HG02970 (cell line): ENCODE data around the gene OTOP1.
"Not testable (repeated sequence)": the region's sequence is repeated elsewhere in the genome, so short reads cannot be mapped to it uniquely, and the experiment has no call there.

Experiments used
- ATAC-seq: cut with Tn5 transposase; IDR thresholded peaks from one replicate; pipeline ENCODE4 v1.9.1; 2021; ENCODE audit warnings: mild to moderate bottlenecking, moderate library complexity, moderate number of reproducible peaks; ENCODE audit not compliant: unreplicated experiment, low FRiP score

OTOP1 gene

DNA sequence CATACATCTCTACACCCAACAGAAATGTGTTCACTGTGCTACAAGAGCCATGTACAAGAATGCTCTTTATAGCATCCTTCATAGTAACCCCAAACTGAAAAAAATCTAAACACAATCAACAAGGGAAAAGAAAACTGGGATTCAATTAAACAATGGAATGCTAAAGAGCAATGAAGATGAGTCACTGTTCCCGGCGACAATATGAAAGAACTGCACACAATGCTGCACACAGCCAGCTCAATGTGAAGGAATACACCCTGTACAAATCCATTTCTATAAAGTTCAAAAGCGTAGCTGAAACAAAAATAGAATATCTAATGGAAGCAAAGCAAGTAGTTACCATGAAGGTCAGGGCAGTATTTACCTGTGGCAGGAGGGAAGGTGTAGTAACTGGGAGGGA lies 12.8 kb upstream of the OTOP1 start:
- not testable (repeated sequence) for ATAC-seq

DNA sequence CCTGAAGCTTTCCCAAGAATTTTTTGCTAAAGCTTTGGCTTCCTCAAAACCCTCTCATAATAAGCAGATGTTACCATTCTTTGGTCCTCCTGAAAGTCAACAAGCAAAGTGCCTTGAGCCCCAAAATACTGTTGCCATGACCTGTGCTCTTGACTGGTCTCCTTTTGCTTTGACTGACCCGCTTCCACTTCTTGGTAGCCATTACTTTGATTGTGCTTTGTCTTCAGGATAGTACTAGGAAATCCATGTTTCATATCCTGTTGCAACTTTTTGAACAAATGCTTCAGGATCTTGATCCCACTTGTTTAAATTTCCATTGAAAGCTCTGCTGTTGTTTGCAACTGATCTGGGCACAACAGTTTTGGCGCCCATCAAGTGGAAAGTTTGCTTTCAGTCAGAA lies 6.9 kb upstream of the OTOP1 start:
- no peak for ATAC-seq

DNA sequence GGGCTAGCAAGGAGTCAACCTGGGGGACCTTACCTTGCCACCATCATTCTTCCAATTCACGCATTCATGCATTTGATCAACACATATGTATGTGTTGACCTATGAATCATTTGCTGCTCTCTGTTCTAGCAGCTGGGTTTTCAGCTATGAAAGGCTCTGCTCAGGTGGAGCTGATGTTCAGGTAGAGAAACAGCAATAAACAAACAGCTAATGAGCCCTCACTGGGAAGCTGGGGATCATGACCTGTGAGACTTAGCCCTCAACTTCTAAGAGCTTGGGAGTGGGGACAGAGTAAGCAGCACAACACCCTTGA lies 1.6 kb upstream of the OTOP1 start:
- no peak for ATAC-seq

DNA sequence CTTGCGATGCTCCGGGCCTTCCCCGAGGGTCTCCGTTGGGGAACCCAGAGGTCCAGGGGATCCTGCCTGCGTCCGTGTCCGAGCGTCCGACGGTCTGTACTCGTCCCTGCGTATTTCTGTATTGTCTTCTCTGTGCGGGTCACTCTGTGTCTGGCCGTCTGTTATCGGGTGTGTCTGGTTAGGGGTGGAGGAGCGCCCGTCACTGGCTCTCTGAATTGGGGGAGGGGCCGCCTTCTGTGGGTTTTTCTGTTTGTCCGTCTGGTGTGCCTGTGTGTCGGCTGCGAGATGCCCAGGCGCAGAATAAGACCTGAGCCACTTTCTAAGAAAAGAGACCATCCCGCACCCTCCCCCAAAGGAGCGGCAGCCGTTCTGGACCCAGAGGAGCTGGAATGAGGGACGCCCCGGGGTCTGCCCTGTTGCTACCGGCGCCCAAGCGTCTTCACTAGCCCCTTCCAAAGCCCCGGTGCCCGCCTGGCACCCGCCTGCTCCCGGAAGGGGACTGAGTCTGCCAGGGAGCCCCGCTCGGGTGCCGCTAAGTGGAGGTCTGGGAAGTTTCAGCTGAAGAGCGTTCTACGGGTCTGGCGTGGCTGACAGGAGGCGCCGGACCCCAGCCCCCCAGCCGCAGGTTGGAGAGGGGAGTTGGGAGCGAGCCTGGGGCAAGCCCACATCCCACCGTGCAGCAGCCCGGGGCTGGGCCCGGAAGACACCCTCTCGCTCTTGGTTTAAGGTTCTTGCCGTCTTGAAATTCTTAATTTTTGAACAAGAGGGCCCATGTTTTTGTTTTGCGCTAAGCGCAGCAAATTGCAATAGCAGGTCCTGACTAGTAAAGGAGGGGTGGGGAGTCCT lies 1.0 kb upstream of the OTOP1 start:
- no peak for ATAC-seq

DNA sequence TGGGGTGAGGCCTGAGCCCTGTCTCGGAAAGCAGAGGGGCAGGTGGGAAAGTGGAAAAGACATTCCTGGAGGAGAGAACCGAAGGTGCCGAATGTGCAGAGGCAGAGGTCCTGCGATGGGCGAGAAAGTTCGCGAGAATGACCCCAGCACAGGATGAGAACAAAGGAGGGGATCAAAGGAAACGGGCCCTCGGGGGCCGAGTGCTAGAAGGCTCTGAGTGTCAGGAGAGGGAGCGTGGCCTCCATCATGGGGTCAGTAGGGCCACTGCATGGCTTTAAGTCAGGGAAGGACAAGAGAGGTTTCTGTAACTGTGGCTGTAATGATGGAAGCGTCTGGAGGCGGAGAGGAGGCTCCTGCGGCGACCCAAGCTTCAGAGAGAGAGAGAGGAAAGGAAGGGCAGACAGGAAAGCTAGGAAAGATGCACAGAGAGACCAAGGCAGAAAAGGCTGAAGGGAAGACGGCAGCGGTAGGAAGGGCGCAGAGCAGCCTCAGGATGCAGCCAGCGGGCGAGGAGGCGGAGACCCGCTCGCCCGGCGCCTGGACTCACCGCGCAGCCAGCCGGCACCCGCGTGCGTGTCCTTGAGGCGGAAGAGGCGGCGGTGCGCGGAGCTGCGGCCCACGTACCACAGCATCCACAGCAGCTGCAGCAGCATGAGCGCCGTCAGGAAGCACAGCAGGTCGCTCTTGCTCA lies 669 bp downstream of the OTOP1 start:
- ATAC-seq = no peak

DNA sequence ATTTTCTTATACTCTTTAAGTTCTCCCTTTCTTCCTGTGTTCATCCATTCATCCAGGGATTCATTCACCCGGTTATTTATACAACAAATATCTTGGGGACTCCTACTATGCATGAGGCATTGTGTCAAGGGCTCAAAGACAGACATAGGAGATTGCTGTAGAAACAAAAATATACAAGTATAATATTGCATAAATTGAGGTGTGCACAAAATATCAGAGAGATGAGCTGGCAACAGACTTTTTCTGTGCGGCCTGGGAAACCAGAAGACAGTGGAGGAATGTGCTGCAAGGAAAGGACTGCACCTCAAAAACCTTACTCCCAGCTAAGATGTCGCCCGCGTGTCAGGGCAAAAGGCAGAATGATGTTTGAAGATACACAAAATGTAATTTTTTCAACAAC lies 9.6 kb downstream of the OTOP1 start:
- ATAC-seq = no peak

DNA sequence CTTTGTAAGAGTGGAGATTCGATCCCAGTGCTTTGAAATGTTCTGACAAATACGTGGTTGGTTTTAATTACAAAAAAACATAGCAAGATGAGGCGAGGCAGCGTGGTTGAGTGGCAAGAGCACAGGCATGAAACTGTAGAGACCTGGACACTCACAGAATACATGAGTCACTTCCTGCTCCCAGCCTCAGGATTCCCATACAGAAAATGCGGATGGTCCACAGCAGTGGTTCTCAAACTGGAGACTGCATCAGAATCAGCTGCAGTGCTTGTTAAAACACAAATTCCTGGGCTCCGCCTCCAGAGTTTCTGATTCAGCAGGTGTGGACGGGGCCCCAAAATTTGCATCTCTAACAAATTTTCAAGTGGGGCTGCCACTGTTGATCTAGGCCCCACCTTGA lies 10.1 kb downstream of the OTOP1 start:
- no peak for ATAC-seq

DNA sequence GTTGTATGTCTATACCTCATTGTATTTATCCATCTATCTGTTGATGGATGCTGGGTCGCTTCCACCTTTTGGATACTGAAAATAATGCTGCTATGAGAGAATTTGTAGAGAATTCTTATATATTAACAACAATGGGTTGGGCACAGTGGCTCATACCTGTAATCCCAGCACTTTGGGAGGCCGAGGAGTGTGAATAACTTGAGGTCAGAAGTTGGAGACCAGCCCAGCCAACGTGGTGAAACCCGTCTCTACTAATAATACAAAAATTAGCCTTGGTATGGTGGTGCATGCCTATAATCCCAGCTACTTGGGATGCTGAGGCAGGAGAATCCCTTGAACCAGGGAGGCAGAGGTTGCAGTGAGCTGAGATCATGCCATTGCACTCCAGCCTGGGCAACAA lies 13.1 kb downstream of the OTOP1 start:
- not testable (repeated sequence) for ATAC-seq

DNA sequence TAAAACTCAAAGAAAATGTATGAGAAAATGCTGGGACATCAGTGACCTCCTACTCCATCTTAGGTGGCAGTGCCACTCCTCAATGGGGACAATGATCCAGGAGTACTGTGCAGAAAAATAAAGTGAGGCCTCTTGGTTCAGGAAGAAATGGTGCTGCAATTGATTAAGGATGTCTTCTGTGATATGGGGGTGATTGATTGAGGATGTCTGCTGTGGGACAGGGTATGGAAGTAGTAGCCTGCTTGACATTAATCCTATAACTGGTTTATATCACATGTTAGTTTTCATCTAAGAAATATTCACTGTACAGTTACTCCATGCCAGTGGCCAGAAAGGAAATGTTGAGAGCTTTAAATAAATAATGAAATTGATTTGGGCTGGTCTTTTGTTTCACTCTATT lies 20.5 kb downstream of the OTOP1 start:
- no peak for ATAC-seq

DNA sequence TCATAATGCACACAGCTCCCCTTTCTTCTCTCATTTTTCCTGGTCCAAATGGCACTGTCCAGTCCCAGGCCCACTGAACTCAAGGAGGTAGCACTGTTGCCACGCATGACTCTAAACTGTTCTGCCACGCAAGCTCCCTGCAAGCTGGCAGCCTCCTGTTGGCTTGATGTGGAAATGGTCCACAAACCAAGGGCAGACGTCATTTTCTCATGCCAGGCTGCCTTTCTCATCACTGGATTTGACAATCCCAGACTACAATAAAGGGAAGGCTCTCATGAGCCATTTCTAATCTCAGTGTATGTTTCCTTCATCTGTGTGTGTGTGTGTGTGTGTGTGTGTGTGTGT lies 22.4 kb downstream of the OTOP1 start:
- ATAC-seq = no peak

DNA sequence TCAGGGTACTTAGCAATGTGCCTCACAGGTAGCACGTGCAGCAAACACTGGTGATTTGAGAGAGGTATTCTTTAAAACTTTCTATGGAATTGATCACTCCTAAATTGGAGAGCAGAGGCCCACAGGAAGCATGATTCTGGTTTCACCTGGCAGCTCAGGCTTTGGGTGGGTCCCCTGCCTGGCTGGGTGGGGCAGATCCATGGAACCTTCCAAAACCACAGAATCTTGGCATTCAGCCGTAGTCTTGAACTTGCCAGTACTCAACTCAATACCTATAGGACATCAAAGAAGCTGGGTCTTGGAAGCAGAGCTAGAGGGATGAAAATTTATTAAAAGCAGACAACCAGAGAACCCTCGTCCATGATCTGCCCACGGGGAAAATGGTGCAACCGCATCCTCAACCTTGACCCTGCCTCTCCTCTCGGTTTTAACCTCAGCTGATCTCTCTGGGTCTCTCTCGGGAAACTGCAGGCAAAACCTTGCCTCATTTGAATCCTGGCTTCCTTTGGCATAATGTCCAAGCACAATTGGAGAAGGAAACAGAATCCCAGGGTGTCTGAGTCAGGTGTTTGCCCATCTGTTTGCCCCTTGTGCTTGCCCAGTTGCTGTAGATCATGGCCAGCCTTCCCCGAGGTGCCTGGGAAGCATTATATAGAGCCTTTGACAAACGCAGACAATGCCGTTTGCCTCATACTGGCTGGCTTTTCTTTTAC lies 22.9 kb downstream of the OTOP1 start:
- ATAC-seq = no peak

DNA sequence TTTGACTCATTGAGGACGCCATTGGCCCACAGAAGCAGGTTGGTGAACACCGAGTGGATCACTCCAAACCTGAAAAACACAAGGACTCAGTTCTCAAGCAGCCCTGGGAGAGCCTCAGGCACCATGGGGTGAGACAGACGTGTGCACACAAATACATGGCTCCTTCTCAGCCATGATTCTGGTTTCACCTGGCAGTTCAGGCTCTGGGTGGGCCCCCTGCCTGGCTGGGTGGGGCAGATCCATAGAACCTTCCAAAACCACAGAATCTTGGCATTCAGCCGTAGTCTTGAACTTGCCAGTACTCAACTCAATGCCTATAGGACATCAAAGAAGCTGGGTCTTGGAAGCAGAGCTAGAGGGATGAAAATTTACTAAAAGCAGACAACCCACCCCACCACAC lies 24.2 kb downstream of the OTOP1 start:
- no peak for ATAC-seq

DNA sequence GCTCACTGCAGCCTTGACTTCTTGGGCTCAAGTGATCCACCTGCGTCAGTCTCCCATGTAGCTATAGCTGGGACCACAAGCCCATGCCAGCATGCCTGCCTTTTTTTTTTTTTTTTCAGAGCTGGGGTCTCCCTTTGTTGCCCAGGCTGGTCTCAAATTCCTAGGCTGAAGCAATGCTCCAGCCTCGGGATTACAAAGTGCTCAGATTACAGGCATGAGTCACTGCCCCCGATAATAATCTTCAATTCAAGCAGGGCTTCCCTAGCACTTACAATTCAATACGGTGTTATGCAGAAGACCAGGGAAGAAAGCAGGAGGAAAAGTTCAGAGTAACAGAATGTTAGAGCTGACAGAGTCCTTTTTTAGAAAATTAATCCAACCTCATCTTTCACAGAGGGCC lies 26.1 kb downstream of the OTOP1 start:
- no peak for ATAC-seq

DNA sequence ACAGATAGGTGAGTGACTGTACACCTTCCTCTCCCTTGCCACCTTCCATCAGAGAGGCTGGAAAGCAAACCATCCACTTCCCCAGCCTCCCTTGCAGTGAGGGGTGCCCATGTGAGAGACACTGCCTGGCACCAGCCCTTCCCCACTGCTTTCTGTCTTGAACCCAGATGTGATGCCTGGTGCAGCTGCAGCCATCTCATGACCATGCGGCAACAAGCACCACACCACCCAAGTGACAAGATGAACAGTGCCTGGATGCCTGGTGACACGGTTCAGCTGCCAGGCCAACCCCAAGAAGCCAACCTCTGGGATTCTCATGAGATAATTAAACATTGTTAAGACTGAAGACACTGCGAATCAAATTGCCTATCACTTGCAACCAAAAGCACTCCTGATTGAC lies 31.4 kb downstream of the OTOP1 start:
- no peak for ATAC-seq

DNA sequence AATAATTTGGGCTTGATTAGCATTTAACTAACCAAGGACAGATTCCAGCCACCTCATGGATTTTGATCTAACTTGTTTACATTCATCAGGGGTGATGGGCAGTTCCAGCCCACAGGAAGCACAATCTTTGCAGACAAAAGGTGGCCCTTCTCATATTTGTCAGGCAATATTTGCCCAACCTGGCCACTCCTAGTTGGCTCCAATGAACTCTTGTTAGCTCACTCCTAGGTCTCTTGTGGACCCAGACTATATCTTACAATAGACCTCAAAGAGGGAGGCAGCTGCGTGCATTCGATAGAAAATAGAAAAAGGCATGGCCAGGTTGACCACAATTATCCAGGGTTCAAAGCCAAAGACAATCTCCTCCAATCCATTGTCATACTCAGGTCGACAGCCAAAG lies 38.2 kb downstream of the OTOP1 start:
- not testable (repeated sequence) for ATAC-seq

DNA sequence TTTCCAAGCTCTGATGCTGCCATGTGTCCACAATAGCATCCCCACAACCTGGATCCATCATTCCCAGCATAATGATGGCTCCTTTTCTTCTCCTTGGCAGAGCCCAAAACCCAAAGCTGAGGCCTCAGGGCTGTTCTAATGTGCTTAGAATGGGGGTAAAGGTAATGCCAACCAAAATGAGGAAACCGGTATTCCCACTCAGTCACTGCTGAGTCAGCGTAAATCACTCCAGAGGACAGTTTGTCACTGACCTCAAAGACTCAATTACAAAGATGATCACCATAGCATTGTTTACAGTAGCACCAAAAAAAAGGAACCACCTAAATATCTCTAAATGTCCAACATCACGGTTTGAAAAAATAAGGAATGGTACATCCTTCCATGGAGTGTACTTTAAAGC lies 41.2 kb downstream of the OTOP1 start:
- no peak for ATAC-seq

DNA sequence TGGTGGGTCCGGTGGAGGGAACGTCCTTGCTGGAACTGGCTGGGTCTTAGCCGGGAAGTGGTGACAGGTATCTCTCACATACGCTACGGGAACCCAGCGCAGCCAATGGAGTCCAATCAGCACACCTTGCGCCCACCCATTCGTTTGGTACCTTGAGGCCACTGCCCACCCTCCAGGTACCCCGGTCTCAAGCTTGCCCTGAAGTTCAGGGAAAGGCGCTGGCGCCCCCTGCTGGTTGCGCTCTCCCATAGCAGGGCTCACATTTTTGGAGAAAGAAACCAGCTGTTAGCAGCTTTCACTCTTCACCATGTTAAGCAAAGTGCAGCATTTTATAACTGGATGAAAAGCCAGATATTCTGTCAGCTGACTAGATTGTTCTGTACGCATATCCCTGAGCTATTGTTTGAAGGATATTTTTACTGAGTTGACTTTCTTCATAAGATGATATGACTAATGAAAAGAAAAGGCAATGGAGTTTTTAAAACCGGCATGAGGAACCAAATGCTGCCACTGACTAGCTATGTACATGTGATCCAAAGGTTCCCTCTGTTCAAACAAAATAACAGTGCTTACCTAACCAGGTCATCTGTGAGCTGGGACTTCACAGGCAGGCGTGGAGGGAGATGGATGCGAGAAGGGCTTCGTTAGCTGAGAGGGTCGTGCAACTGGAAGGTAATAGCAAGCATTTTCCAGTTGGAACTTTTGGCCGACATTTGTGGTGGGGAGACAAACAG lies 43.7 kb downstream of the OTOP1 start:
- no peak for ATAC-seq

DNA sequence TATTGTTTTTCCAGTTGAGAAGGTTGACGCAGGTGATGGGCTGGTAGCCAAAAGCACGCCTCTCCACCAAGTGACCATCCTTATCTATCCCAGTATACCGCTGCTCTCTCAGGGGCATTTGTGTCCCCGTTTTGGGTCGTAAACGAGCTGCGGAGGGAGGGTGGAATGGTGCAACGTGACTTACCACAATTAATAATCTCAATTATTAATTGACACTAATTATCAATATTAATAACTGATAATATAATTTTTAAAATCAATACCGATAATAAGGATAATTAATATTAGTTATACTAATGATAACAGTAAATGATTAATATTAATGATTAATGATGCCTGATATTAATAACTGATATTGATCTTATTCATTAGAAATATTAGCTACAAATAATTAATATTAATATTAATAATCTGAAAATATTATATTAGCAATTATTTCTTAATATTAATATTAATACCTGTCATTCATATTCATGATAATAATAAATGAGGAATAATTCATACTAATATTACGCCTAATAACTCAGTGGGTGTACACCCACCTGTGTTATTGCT lies 56.1 kb downstream of the OTOP1 start:
- no peak for ATAC-seq

DNA sequence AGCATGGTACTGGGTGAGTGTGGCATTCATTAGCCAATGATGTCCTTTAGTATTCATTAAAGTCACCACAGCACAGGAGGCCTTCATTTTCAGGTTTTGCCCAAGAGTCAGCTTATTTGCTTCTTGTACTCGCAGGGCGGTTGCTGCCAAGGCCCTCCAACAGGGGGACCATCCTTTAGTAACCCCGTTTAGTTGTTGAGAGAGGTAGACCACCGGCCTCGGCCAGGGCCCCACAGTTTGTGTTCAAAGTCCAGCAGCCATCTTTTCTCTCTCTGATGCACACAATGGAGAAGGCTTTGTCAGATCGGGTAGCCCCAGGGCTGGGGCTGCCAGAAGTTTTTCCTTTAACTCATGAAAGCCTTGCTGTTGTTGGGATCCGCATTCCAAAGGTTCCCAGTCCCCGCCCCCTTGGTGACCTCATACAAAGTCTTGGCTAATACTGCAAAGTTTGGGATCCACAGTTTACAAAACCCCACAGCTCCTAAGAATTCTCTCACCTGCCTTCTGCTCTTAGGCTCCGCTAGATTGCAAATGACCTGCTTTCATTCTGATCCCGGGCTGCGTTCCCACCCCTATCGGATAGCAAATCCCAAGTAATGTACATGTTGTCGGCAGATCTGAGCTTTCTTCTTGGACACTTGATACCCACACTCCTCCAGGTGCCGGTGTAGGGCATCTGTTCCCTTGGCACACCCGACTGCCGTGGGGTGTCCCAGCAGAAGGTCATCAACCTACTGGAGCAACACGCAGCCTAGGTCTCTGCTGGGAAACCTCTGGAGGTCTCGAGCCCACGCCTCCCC lies 58.5 kb downstream of the OTOP1 start:
- not testable (repeated sequence) for ATAC-seq

DNA sequence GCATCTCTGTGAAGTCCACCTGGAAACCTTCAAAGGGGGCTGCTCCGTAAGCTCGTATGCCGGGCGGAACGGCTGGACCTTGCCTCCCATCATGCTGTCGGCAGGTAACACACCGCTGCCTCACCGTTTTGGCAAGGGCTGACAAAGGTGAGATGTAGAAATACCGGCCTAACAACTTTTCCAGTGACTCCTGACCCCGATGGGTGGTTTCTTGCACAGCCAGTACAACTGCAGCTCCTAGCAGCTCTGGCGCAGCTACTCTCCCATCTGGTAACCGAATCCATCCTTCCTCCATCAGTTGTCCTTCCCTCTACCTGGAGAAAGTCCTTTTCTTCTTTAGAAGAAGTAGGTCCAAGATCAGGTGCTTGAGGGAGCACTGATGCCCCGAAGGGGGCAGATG lies 59.7 kb downstream of the OTOP1 start:
- not testable (repeated sequence) for ATAC-seq
